ENCODE measurements around the gene FAM149A.

FAM149A gene

GRCh38 chr4:186205156-186205555, 100.7 kb downstream of the FAM149A start:
- TF ChIP-seq POLR2A (IDR thresholded peaks at IDR 0.05; ENCODE audit: extremely low read depth, insufficient read length) (no peak), MYC (IDR thresholded peaks at IDR 0.05; ENCODE audit: low read depth, low read length) (no peak), MAX (IDR thresholded peaks at IDR 0.05; ENCODE audit: low read depth, low read length) (no peak), CTCF (IDR thresholded peaks at IDR 0.05; ENCODE audit: low read depth, low read length) (no peak)
- no peak for DNase-seq (ENCODE audit: low read depth)
- H3K4me3 ChIP-seq (ENCODE audit: low read depth, low read length), result no peak overlapping the region

GRCh38 chr4:186216465-186217024, 112.0 kb downstream of the FAM149A start:
- no peak for TF ChIP-seq MAX (IDR thresholded peaks at IDR 0.05; ENCODE audit: low read depth, low read length)
- TF ChIP-seq MYC (IDR thresholded peaks at IDR 0.05; ENCODE audit: low read depth, low read length), result no peak
- TF ChIP-seq POLR2A (IDR thresholded peaks at IDR 0.05; ENCODE audit: extremely low read depth, insufficient read length), result no peak
- TF ChIP-seq CTCF (IDR thresholded peaks at IDR 0.05; ENCODE audit: low read depth, low read length), result no peak
- H3K4me3 ChIP-seq (ENCODE audit: low read depth, low read length), result no peak overlapping the region
- no peak for DNase-seq (ENCODE audit: low read depth)

- TF ChIP-seq MYC (IDR thresholded peaks at IDR 0.05; ENCODE audit: low read depth, low read length), result no peak
- TF ChIP-seq CTCF (IDR thresholded peaks at IDR 0.05; ENCODE audit: low read depth, low read length), result no peak
- TF ChIP-seq POLR2A (IDR thresholded peaks at IDR 0.05; ENCODE audit: extremely low read depth, insufficient read length), result no peak
- TF ChIP-seq MAX (IDR thresholded peaks at IDR 0.05; ENCODE audit: low read depth, low read length), result no peak
- no peak overlapping the region for H3K4me3 ChIP-seq (ENCODE audit: low read depth, low read length)
- DNase-seq (ENCODE audit: low read depth), result no peak
Measured at GRCh38 chr4:186217733-186218293, 113.3 kb downstream of the FAM149A start.

GRCh38 chr4:186221624-186222023, 117.1 kb downstream of the FAM149A start:
- H3K4me3 ChIP-seq (ENCODE audit: low read depth, low read length), result no peak overlapping the region
- no peak for DNase-seq (ENCODE audit: low read depth)
- TF ChIP-seq POLR2A (IDR thresholded peaks at IDR 0.05; ENCODE audit: extremely low read depth, insufficient read length) (no peak), MAX (IDR thresholded peaks at IDR 0.05; ENCODE audit: low read depth, low read length) (no peak), MYC (IDR thresholded peaks at IDR 0.05; ENCODE audit: low read depth, low read length) (no peak), CTCF (IDR thresholded peaks at IDR 0.05; ENCODE audit: low read depth, low read length) (no peak)
